ENCODE results near the gene GPA33.

The GPA33 gene

DNA sequence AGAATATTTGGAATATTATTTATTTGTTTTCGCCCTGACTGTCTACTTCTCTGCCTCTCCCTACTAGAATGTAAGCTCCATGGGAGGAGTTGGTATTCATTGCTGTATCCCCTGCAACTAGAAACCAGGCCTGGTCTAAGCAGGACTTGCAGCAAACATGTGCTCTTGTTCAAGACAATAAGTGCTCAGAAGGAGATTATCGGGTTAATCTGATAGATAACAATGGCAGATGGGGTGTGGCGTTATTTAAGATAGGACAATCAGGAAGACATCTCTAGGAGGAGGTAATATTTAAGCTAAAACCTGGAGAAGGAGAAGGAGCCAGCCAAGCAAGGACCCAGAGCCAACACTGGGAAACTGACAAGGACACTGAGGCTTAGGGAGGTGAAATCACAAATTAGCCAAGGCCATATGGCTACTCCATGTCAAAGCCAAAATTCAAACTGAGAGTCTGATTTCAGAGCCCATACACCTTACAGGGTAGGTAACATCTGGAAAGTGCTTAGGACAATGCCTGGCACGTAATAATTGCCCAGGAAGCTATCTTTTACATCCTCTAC, 45.2 kb upstream of the GPA33 start:
- TF ChIP-seq, protein P1, sequence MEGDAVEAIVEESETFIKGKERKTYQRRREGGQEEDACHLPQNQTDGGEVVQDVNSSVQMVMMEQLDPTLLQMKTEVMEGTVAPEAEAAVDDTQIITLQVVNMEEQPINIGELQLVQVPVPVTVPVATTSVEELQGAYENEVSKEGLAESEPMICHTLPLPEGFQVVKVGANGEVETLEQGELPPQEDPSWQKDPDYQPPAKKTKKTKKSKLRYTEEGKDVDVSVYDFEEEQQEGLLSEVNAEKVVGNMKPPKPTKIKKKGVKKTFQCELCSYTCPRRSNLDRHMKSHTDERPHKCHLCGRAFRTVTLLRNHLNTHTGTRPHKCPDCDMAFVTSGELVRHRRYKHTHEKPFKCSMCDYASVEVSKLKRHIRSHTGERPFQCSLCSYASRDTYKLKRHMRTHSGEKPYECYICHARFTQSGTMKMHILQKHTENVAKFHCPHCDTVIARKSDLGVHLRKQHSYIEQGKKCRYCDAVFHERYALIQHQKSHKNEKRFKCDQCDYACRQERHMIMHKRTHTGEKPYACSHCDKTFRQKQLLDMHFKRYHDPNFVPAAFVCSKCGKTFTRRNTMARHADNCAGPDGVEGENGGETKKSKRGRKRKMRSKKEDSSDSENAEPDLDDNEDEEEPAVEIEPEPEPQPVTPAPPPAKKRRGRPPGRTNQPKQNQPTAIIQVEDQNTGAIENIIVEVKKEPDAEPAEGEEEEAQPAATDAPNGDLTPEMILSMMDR (IDR thresholded peaks at IDR 0.05; ENCODE audit: extremely low read depth, missing control alignments), result no peak
- DNase-seq (ENCODE audit: low spot score), result no peak

- TF ChIP-seq, protein P1 (IDR thresholded peaks at IDR 0.05; ENCODE audit: extremely low read depth, missing control alignments), result no peak
- DNase-seq (ENCODE audit: low spot score), result no peak
These were observed 42.3 kb upstream of the GPA33 start for GRCh38 chr1:167132301-167133010.

GRCh38 chr1:167130829-167131510, 40.8 kb upstream of the GPA33 start:
- TF ChIP-seq, protein P1 (IDR thresholded peaks at IDR 0.05; ENCODE audit: extremely low read depth, missing control alignments), result no peak
- no peak for DNase-seq (ENCODE audit: low spot score)

GRCh38 chr1:167128261-167129227, 38.4 kb upstream of the GPA33 start:
- TF ChIP-seq, protein P1 (IDR thresholded peaks at IDR 0.05; ENCODE audit: extremely low read depth, missing control alignments), result no peak
- no peak for DNase-seq (ENCODE audit: low spot score)

GRCh38 chr1:167127661-167128060, 37.5 kb upstream of the GPA33 start:
- DNase-seq (ENCODE audit: low spot score), result no peak
- TF ChIP-seq, protein P1 (IDR thresholded peaks at IDR 0.05; ENCODE audit: extremely low read depth, missing control alignments), result no peak

- no peak for DNase-seq (ENCODE audit: low spot score)
These were observed 37.1 kb upstream of the GPA33 start for GRCh38 chr1:167127236-167127635.

More at GRCh38 chr1:167127236-167127635, 37.1 kb upstream of the GPA33 start:
- TF ChIP-seq, protein P1 (IDR thresholded peaks at IDR 0.05; ENCODE audit: extremely low read depth, missing control alignments), result no peak
